ENCODE measurements around the gene TAF1B. TPM values are rescaled to one million over a fixed set of nuclear protein-coding genes. Genes with fewer than 3 reads are reported as not detected.

The TAF1B gene
- total and polyA plus RNA-seq, 10 of the 15 experiments (the other 5 are each of a cell fraction or from before 2014, with no cell fraction given), result 8.1 to 18.3 (median 12.4) TPM

DNA sequence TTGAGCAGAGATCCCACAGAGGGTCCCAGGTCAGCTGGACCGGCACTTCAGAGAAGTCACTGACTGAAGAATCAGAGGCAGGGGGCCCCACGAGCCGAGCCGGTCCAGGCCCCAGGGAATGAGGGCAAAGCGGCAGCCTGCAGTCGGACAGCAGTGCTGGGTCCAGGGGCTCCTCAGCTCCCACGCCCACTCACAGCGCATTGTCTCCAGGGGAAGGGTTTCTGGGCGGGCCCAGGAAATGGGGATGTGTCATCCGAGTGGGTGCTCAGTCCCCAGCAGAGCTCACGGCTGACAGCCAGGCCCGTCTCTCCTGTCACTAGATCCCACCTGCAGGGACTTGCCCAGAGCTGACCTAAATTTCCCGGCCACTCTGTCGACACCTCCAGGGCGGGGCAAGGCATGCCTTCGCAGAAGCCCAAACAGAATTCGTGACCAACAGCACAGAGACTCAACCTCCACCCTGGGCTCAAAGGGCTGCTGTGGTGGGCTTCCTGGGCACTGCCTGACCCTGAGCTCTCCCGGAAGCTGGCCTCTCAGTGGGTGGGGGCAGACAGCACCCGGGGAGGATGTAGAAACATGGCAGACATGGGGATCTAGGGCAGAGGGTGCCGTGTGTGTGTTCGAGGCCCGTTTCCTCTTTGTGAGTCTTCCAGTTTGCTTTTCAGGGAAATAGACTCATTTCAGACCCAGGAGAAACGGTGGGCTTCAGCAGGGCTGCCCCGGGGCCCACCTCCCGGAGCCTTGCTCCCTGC lies 42.1 kb upstream of the TAF1B start (continued):
- no peak for TF ChIP-seq MXI1 (IDR thresholded peaks at IDR 0.05; ENCODE audit: low read depth, low read length)
- no peak for TF ChIP-seq IRF4 (IDR thresholded peaks at IDR 0.05; ENCODE audit: low read depth, low read length)
- TF ChIP-seq PML (IDR thresholded peaks at IDR 0.05; ENCODE audit: low read length), result no peak
- TF ChIP-seq CUX1 (IDR thresholded peaks at IDR 0.05; ENCODE audit: insufficient replicate concordance, low read depth, low read length), result no peak
- no peak for TF ChIP-seq SUZ12 (IDR thresholded peaks at IDR 0.05; ENCODE audit: unreplicated experiment)
- TF ChIP-seq GABPA (IDR thresholded peaks at IDR 0.05; ENCODE audit: low read depth), result no peak
- TF ChIP-seq NBN (IDR thresholded peaks at IDR 0.05), result no peak
- no peak for TF ChIP-seq SIN3A (IDR thresholded peaks at IDR 0.05; ENCODE audit: low read depth, low read length)
- TF ChIP-seq, protein P1, sequence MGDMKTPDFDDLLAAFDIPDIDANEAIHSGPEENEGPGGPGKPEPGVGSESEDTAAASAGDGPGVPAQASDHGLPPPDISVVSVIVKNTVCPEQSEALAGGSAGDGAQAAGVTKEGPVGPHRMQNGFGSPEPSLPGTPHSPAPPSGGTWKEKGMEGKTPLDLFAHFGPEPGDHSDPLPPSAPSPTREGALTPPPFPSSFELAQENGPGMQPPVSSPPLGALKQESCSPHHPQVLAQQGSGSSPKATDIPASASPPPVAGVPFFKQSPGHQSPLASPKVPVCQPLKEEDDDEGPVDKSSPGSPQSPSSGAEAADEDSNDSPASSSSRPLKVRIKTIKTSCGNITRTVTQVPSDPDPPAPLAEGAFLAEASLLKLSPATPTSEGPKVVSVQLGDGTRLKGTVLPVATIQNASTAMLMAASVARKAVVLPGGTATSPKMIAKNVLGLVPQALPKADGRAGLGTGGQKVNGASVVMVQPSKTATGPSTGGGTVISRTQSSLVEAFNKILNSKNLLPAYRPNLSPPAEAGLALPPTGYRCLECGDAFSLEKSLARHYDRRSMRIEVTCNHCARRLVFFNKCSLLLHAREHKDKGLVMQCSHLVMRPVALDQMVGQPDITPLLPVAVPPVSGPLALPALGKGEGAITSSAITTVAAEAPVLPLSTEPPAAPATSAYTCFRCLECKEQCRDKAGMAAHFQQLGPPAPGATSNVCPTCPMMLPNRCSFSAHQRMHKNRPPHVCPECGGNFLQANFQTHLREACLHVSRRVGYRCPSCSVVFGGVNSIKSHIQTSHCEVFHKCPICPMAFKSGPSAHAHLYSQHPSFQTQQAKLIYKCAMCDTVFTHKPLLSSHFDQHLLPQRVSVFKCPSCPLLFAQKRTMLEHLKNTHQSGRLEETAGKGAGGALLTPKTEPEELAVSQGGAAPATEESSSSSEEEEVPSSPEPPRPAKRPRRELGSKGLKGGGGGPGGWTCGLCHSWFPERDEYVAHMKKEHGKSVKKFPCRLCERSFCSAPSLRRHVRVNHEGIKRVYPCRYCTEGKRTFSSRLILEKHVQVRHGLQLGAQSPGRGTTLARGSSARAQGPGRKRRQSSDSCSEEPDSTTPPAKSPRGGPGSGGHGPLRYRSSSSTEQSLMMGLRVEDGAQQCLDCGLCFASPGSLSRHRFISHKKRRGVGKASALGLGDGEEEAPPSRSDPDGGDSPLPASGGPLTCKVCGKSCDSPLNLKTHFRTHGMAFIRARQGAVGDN (IDR thresholded peaks at IDR 0.05), result 0 out of 2 replicates have a peak, but pooled peaks have one; percentile 55

All from GM12878 (cell line).